ENCODE results near the gene NFIA. TPM values are rescaled to one million over a fixed set of nuclear protein-coding genes. Genes with fewer than 3 reads are reported as not detected.

The NFIA gene
- total and polyA plus RNA-seq, 12 donors, result 11.2 to 117 (median 92.5) TPM

DNA sequence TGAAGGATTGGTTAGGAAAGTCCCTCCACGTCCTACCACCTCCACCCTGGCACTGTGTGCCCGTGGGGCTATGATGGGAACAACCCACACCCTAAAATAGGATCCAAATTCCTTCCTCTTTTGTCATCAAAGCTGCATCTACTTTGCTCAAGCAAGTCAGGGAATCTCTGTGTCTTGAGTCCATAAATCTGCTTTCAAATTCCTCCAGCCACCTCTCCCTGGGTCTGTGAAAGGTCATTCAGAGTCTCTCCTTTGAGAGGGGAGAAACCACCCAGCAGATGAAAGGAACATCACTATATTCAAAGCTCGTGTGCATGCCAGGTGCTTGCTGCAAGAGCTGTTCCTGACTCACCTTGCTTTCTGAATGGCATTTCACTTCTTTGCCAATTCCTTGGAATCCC lies 399.0 kb downstream of the NFIA start:
- 54 to 77% methylated on average over 3 of the region's 3 CpGs for WGBS, 2 donors
- peaks cover 0 to 3% (median 0%) of the 10 kb centered on the region in 7 donors for H3K27me3 ChIP-seq
- intact Hi-C loops (cut with DNase I), result no loop called here
- ATAC-seq, result no peak
- no peak overlapping the region for H3K4me3 ChIP-seq
- H3K36me3 ChIP-seq, result no peaks in the 10 kb centered on the region
- H3K4me1 ChIP-seq, result no peaks in the 10 kb centered on the region
- H3K27ac ChIP-seq, result no peak overlapping the region
- no peaks in the 10 kb centered on the region for H3K9me3 ChIP-seq
- DNase-seq, result no peak
- TF ChIP-seq, protein P1, sequence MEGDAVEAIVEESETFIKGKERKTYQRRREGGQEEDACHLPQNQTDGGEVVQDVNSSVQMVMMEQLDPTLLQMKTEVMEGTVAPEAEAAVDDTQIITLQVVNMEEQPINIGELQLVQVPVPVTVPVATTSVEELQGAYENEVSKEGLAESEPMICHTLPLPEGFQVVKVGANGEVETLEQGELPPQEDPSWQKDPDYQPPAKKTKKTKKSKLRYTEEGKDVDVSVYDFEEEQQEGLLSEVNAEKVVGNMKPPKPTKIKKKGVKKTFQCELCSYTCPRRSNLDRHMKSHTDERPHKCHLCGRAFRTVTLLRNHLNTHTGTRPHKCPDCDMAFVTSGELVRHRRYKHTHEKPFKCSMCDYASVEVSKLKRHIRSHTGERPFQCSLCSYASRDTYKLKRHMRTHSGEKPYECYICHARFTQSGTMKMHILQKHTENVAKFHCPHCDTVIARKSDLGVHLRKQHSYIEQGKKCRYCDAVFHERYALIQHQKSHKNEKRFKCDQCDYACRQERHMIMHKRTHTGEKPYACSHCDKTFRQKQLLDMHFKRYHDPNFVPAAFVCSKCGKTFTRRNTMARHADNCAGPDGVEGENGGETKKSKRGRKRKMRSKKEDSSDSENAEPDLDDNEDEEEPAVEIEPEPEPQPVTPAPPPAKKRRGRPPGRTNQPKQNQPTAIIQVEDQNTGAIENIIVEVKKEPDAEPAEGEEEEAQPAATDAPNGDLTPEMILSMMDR (IDR thresholded peaks at IDR 0.05), result no peak

DNA sequence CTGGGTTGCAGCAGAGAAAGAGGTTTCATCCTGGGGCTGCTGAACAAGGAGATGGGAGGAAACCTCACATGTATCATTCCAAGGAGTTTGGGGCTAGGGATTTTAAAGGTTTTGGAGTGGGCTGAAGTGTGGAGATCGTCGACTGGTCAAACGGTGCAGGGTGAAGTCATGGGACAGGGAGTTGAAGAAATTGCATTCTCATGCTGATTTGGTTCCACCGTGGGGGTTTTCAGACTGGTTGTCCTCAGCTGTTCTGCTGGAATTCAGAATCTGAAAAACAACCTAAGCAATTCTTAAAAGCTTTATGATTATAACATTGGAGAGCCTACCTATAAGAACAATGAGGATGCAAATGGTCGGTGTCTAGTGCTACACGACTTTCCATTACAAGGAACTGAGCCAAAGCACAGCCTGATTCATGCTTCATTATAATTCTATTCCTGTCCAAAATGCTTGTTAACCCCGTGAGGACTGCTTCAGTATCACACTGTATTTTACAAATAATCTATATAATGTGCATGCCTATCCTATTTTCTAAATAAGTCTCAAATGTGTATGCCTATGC lies 399.9 kb downstream of the NFIA start:
- Histone ChIP-seq H3K27ac (no peak overlapping the region), H3K27me3 (peaks cover 0 to 3% (median 0%) of the 10 kb centered on the region in 7 donors), H3K4me3 (no peak overlapping the region), H3K4me1 (no peaks in the 10 kb centered on the region), H3K9me3 (no peaks in the 10 kb centered on the region), H3K36me3 (no peaks in the 10 kb centered on the region)
- TF ChIP-seq, protein P1 (IDR thresholded peaks at IDR 0.05), result no peak
- no peak for ATAC-seq
- no peak for DNase-seq
- intact Hi-C loops (cut with DNase I), result no loop called here
- 59 to 70% methylated on average over 7 of the region's 7 CpGs for WGBS, 2 donors

DNA sequence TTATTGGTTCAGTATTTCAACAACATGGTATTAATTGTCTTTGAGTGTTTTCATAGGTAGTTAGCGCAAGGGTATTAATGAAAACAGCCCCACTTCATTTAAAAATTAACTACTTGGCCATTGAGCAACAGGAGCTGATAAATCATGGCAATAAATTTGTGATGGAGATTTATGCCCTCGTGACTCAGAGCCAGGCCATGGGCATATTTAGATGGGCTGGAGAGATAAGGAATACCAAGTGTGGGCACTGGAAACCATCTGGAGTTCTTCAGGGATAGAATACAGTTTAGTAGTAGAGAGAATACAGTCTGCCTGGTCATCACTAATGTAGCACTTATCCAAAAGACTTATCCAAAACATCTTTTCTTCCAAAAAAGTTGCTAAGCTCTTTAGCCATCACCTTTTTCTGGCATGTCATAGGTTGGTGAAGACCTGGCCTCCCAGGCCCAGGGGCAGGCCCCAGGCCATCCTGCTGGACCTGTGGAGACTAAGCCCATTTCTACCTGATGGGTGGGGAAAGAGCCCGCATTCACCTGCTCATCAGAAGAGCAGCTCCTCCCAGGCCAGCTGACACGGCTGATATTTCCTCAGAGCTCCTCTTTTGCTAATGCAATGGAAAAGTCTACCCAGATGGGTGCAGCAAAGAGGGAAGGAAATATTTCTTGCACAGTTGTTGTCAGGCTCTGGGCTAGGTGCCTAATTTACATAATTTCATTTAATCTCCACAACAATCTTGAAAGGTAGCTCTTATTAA lies 404.6 kb downstream of the NFIA start:
- Histone ChIP-seq H3K4me1 (peaks cover 0 to 19% (median 7%) of the 10 kb centered on the region in 9 donors), H3K4me3 (no peak overlapping the region), H3K36me3 (no peaks in the 10 kb centered on the region), H3K27ac (no peak overlapping the region), H3K27me3 (peaks cover 0 to 3% (median 0%) of the 10 kb centered on the region in 7 donors), H3K9me3 (no peaks in the 10 kb centered on the region)
- intact Hi-C loops (cut with DNase I), result no loop called here
- ATAC-seq, result no peak
- TF ChIP-seq, protein P1 (IDR thresholded peaks at IDR 0.05), result no peak
- DNase-seq, result no peak
- WGBS, 2 donors, result 90 to 94% methylated on average over 4 of the region's 4 CpGs

DNA sequence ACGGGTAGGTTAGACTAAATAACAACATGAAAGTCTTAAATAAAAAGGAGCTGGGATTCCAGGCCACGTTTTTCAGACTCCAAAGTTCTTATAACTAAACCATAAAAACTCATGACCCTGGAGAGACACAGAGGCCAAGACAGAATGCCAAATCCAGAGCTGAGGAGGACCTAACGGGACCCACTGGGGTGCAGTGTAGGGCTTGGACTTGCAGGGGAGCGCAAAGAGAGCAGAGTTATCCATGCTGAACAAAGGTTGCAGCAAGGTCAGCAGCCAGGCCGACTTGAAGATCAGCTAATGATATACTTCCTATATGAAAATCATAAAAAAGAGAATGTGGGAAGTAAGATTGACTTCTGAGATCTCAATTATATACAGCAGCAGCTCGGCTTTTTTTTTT lies 405.4 kb downstream of the NFIA start:
- TF ChIP-seq, protein P1 (IDR thresholded peaks at IDR 0.05), result no peak
- intact Hi-C loops (cut with DNase I), result no loop called here

More for the DNA sequence above, 405.4 kb downstream of the NFIA start:
- no peak overlapping the region for H3K4me3 ChIP-seq
- ATAC-seq (no peak), DNase-seq (no peak)
- H3K4me1 ChIP-seq, result peaks cover 0 to 22% (median 8%) of the 10 kb centered on the region in 9 donors
- H3K36me3 ChIP-seq, result no peaks in the 10 kb centered on the region
- H3K9me3 ChIP-seq, result no peaks in the 10 kb centered on the region
- no peak overlapping the region for H3K27ac ChIP-seq
- H3K27me3 ChIP-seq, result peaks cover 0 to 3% (median 0%) of the 10 kb centered on the region in 7 donors
- WGBS, 2 donors, result 61 to 67% methylated on average over 6 of the region's 6 CpGs
